B cell (primary cell): ENCODE measurements around the gene CBX2. TPM values are rescaled to one million over a fixed set of nuclear protein-coding genes. Genes with fewer than 3 reads are reported as not detected.
A peak's percentile ranks its signal among the peaks of the same experiment; 100 is the strongest.

ENCODE experiments used
- ATAC-seq: fragments of 200-7000 bp; cut with Tn5 transposase; one replicate; pipeline ENCODE4 v1.10.0; 2021; ENCODE audit warnings: low read depth, mild to moderate bottlenecking, moderate number of reproducible peaks, moderate library complexity
- CTCF ChIA-PET: fragments of 350-600 bp; sonication (Branson Sonifier 250); formaldehyde crosslinking; loops from one replicate; lab custom pipeline; 2021; ENCODE audit warnings: antibody characterized with exemption, inconsistent platforms; lab: Charles Lee
- POLR2A ChIA-PET: fragments of 350-600 bp; sonication (Branson Sonifier 250); formaldehyde crosslinking; loops from one replicate; lab custom pipeline; 2021; ENCODE audit warnings: antibody characterized with exemption; lab: Charles Lee
- DNase-seq: peaks from one replicate; pipeline ENCODE4 v3.0.0; 2013
- H2AFZ ChIP-seq: 2 replicates; pipeline ENCODE4 v1.6.1; 2012; ENCODE audit warnings: mild to moderate bottlenecking, low read depth, low read length; ENCODE audit not compliant: insufficient read depth, poor library complexity, severe bottlenecking
- H3K27ac ChIP-seq, 2 donors: 1 replicate in 1 of 2; 2 replicates in 1 of 2; pipeline ENCODE4 v1.5.1; 2012 to 2013; ENCODE audit warnings: low read length in 2 of 2, mild to moderate bottlenecking in 2 of 2, moderate library complexity in 1 of 2
- H3K27me3 ChIP-seq, 4 experiments: fragments of 200-600 bp in 1 of 4; sonication (generic) in 1 of 4; replicated peaks in 1 of 4; 1 replicate in 2 of 4; 2 replicates in 2 of 4; pipeline versions ENCODE4 v1.6.1 to v1.7.0; 2013 to 2016; ENCODE audit warnings: low read length in 3 of 4, mild to moderate bottlenecking in 2 of 4, mixed read lengths in 1 of 4, moderate library complexity in 1 of 4; ENCODE audit not compliant: insufficient read depth in 4 of 4, control insufficient read depth in 3 of 4; ENCODE audit errors: control extremely low read depth in 1 of 4
- H3K36me3 ChIP-seq, 2 experiments: replicated peaks in 1 of 2; 1 replicate in 1 of 2; 2 replicates in 1 of 2; pipeline versions ENCODE4 v1.6.1 to v1.7.1; 2013; ENCODE audit warnings: low read length in 1 of 2; ENCODE audit not compliant: insufficient read depth in 2 of 2, control insufficient read depth in 1 of 2; ENCODE audit errors: control extremely low read depth in 1 of 2, extremely low read depth in 1 of 2
- H3K4me1 ChIP-seq, 2 donors: fragments of 200-600 bp in 1 of 2; sonication (generic) in 1 of 2; 1 replicate in 1 of 2; 2 replicates in 1 of 2; pipeline versions ENCODE4 v1.5.1 to v1.6.1; 2013 to 2017; ENCODE audit warnings: low read length in 2 of 2; ENCODE audit not compliant: control insufficient read depth in 2 of 2, insufficient read depth in 2 of 2
- H3K4me2 ChIP-seq: replicated peaks from 2 replicates; pipeline ENCODE3; 2012; ENCODE audit warnings: mild to moderate bottlenecking, low read depth, low read length; ENCODE audit not compliant: poor library complexity, severe bottlenecking
- H3K4me3 ChIP-seq, 5 experiments: fragments of 200-600 bp in 1 of 5; sonication (generic) in 1 of 5; 1 replicate in 3 of 5; 2 replicates in 2 of 5; pipeline versions ENCODE4 v1.5.1 to v1.7.0; 2011 to 2016; ENCODE audit warnings: low read length in 4 of 5, mild to moderate bottlenecking in 4 of 5, low read depth in 2 of 5, control low read depth in 1 of 5, moderate library complexity in 1 of 5; ENCODE audit not compliant: insufficient read depth in 1 of 5; ENCODE audit errors: control extremely low read depth in 1 of 5, extremely low read depth in 1 of 5
- H3K79me2 ChIP-seq: fragments of 200-600 bp; sonication (generic); one replicate; pipeline ENCODE4 v1.6.0; 2016; ENCODE audit warnings: low read length; ENCODE audit not compliant: control insufficient read depth, insufficient read depth
- H3K9ac ChIP-seq: fragments of 200-600 bp; sonication (generic); 2 replicates; pipeline ENCODE4 v1.6.1; 2017; ENCODE audit warnings: mild to moderate bottlenecking, low read length, moderate library complexity
- H3K9me3 ChIP-seq, 3 donors: one replicate each; pipeline versions ENCODE4 v1.6.1 to v1.7.1; 2013; ENCODE audit warnings: low read length in 2 of 3; ENCODE audit not compliant: control insufficient read depth in 2 of 3, insufficient read depth in 1 of 3; ENCODE audit errors: control extremely low read depth in 1 of 3
- H4K20me1 ChIP-seq: 2 replicates; pipeline ENCODE4 v1.6.0; 2012; ENCODE audit warnings: mild to moderate bottlenecking, low read length; ENCODE audit not compliant: insufficient read depth, control insufficient read depth, poor library complexity, severe bottlenecking
- H3K27ac Mint-ChIP-seq: one replicate; pipeline ENCODE4 v1.8.0; 2021; ENCODE audit warnings: mixed read lengths
- H3K27me3 Mint-ChIP-seq: one replicate; pipeline ENCODE4 v1.8.0; 2021; ENCODE audit warnings: mixed read lengths
- H3K4me1 Mint-ChIP-seq: one replicate; pipeline ENCODE4 v1.8.0; 2021; ENCODE audit warnings: mixed read lengths
- H3K4me3 Mint-ChIP-seq: one replicate; pipeline ENCODE4 v1.8.0; 2021; ENCODE audit warnings: mixed read lengths
- H3K9me3 Mint-ChIP-seq: one replicate; pipeline ENCODE4 v1.8.0; 2022; ENCODE audit warnings: mixed read lengths; ENCODE audit not compliant: insufficient read depth
- CTCF ChIP-seq: fragments of 200-600 bp; IDR thresholded peaks from one replicate; pipeline ENCODE4 v1.8.0; 2022; ENCODE audit warnings: antibody characterized with exemption, mild to moderate bottlenecking
- EZH2 ChIP-seq: IDR thresholded peaks from 2 replicates; pipeline ENCODE4 v1.6.1; 2012; ENCODE audit warnings: borderline replicate concordance, low read depth, mild to moderate bottlenecking, moderate library complexity, low read length; ENCODE audit not compliant: insufficient read depth, poor library complexity, severe bottlenecking
- WGBS: methylation state at CpG from one replicate; pipeline ENCODE4 v1.1.5; 2013; ENCODE audit warnings: missing lambda C conversion rate; ENCODE audit not compliant: insufficient coverage; 5-methylcytosine and 5-hydroxymethylcytosine counted together
- intact Hi-C: fragments of 100-400 bp; cut with micrococcal nuclease; formaldehyde crosslinking; loops from one replicate; pipeline ENCODE4 v1.10.0; 2022
- polyA plus RNA-seq: library from polyadenylated mRNA; depleted of rRNA; stranded (reverse); fragments of >200 nt; gene quantifications from 2 replicates; pipeline ENCODE4 v1.2.3, GENCODE V29; 2012
- total RNA-seq, 2 donors: library from RNA; stranded (reverse); fragments of 120-200 nt in 1 of 2; gene quantifications; 1 replicate in 1 of 2; 2 replicates in 1 of 2; pipeline versions ENCODE4 v1.2.3 to v1.2.4, GENCODE V29; 2013 to 2022

Gene CBX2
- total and polyA plus RNA-seq, 2 donors (not counting 1 experiment from before 2014, with no cell fraction given) = 0.10 to 0.47 TPM

DNA sequence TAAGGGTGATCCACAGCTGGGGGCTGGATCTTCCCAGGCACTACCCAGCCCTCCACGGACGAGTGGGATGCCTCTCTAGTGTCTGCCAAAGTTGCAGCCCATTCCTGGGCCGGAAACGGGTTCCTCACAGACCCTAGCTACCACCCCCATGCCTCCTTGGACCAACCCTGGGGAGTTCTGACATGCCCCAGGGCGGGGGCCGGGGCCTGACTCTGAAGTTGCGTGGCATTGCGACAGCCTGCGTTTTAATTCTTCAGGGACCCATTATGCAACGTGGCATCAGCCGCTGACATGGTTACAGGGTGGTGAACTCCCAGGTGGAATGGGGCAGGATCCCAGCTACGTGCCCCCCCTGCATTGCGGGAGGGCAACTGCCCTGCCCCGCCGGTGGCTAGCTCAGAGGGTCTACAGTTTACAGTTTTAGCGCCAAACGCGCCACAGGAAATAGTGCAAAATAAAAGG is 58.6 kb downstream of the CBX2 start:
- 21% methylated on average over 18 of the region's 18 CpGs for WGBS
- Histone ChIP-seq H2AFZ (no peak overlapping the region), H3K4me2 (peak overlapping the region; percentile 94), H3K4me3 (peak overlapping the region in 4 of 5 experiments; percentile 63 to 97 (median 90)), H3K4me1 (peaks cover 41 to 71% of the 10 kb centered on the region in 2 donors), H3K9ac (peak overlapping the region; percentile 85), H3K79me2 (peaks cover 44% of the 10 kb centered on the region), H3K27me3 (peaks cover 0 to 20% (median 11%) of the 10 kb centered on the region in 4 experiments), H4K20me1 (peaks cover 90% of the 10 kb centered on the region), H3K27ac (no peak overlapping the region), H3K36me3 (peaks cover 0 to 34% of the 10 kb centered on the region in 2 experiments), H3K9me3 (peaks cover 0 to 22% (median 0%) of the 10 kb centered on the region in 3 donors)
- ATAC-seq (no peak), DNase-seq (no peak)
- Mint-ChIP-seq H3K27ac (peak overlapping the region; percentile 98), H3K9me3 (no peaks in the 10 kb centered on the region), H3K4me1 (peaks cover 46% of the 10 kb centered on the region), H3K27me3 (peaks cover 3% of the 10 kb centered on the region), H3K4me3 (peak overlapping the region; percentile 98)
- ChIA-PET POLR2A (interaction anchor here (0.5 to 6.9 kb wide), 7 partner anchors 8 to 94 kb away, joined by 3 to 45 read pairs (median 5); partner anchors contain the start of gene CBX8), CTCF (interaction anchor here (0.6 to 3.4 kb wide), 16 partner anchors 8 to 101 kb away, joined by 3 to 19 read pairs (median 4); partner anchors contain the start of gene CBX8)
- intact Hi-C loops = loop anchor here (5.0 to 10.0 kb wide), 3 partner anchors 89 to 1702 kb away; partner anchors contain the start of genes ENPP7 and TMC8
- no peak for TF ChIP-seq EZH2
- no peak for TF ChIP-seq CTCF
